MM.1S (cell line): ENCODE measurements around the gene PLCB1.

Experiments
- DNase-seq: peaks from one replicate; pipeline ENCODE4 v3.0.0-alpha.2; 2015
- H2AFZ ChIP-seq: fragments of 300-600 bp; sonication (generic); 2 replicates; pipeline ENCODE4 v1.6.0; 2016; ENCODE audit warnings: antibody characterized with exemption, low read length
- H3F3A ChIP-seq: fragments of 300-600 bp; sonication (generic); 2 replicates; pipeline ENCODE4 v1.6.1; 2016; ENCODE audit warnings: mild to moderate bottlenecking, antibody characterized with exemption, low read length, moderate library complexity, mixed read lengths; ENCODE audit not compliant: insufficient read depth
- H3K27ac ChIP-seq: fragments of 300-600 bp; sonication (generic); 2 replicates; pipeline ENCODE4 v1.5.1; 2016; ENCODE audit warnings: mild to moderate bottlenecking, low read length
- H3K27me3 ChIP-seq: fragments of 300-600 bp; sonication (generic); replicated peaks from 2 replicates; pipeline ENCODE4 v1.6.0; 2016; ENCODE audit warnings: low read length; ENCODE audit not compliant: insufficient read depth
- H3K36me3 ChIP-seq: fragments of 300-600 bp; sonication (generic); replicated peaks from 2 replicates; pipeline ENCODE4 v1.6.1; 2016; ENCODE audit warnings: mild to moderate bottlenecking, low read length, mixed read lengths; ENCODE audit not compliant: insufficient read depth
- H3K4me1 ChIP-seq: fragments of 300-600 bp; sonication (generic); 2 replicates; pipeline ENCODE4 v1.6.1; 2016; ENCODE audit warnings: low read length, mixed read lengths
- H3K4me2 ChIP-seq: fragments of 300-600 bp; sonication (generic); 2 replicates; pipeline ENCODE4 v1.6.0; 2016; ENCODE audit warnings: low read depth, low read length
- H3K4me3 ChIP-seq: fragments of 300-600 bp; sonication (generic); 2 replicates; pipeline ENCODE4 v1.5.1; 2016; ENCODE audit warnings: low read length, mixed read lengths
- H3K79me2 ChIP-seq: fragments of 300-600 bp; sonication (generic); 2 replicates; pipeline ENCODE4 v1.6.1; 2016; ENCODE audit warnings: mixed run types, low read length, mixed read lengths
- H3K9ac ChIP-seq: fragments of 300-600 bp; sonication (generic); 2 replicates; pipeline ENCODE4 v1.6.1; 2016; ENCODE audit warnings: low read length, mixed read lengths
- H3K9me2 ChIP-seq: fragments of 300-600 bp; sonication (generic); replicated peaks from 2 replicates; pipeline ENCODE4 v1.6.1; 2016; ENCODE audit warnings: mild to moderate bottlenecking, low read length, mixed read lengths; ENCODE audit not compliant: insufficient read depth
- H3K9me3 ChIP-seq: fragments of 300-600 bp; sonication (generic); replicated peaks from 2 replicates; pipeline ENCODE4 v1.6.1; 2016; ENCODE audit warnings: mild to moderate bottlenecking, low read length, mixed read lengths; ENCODE audit not compliant: insufficient read depth
- H4K20me1 ChIP-seq: fragments of 300-600 bp; sonication (generic); 2 replicates; pipeline ENCODE4 v1.6.1; 2016; ENCODE audit warnings: mild to moderate bottlenecking, low read length, moderate library complexity, mixed read lengths; ENCODE audit not compliant: insufficient read depth
- EZH2 ChIP-seq: fragments of 300-600 bp; sonication (generic); optimal IDR thresholded peaks from 2 replicates; pipeline ENCODE3; 2017; ENCODE audit warnings: low read depth, mild to moderate bottlenecking, antibody characterized with exemption, low read length, mixed read lengths
- EZH2phosphoT487 ChIP-seq: fragments of 300-600 bp; sonication (generic); IDR thresholded peaks from 2 replicates; pipeline ENCODE4 v1.6.1; 2018; ENCODE audit warnings: antibody characterized with exemption, low read length
- TF ChIP-seq, protein P1 (sequence below): fragments of 300-600 bp; sonication (generic); IDR thresholded peaks from 2 replicates; pipeline ENCODE4 v1.5.1; 2016; ENCODE audit warnings: antibody characterized with exemption, low read length, mixed read lengths

The PLCB1 gene

DNA sequence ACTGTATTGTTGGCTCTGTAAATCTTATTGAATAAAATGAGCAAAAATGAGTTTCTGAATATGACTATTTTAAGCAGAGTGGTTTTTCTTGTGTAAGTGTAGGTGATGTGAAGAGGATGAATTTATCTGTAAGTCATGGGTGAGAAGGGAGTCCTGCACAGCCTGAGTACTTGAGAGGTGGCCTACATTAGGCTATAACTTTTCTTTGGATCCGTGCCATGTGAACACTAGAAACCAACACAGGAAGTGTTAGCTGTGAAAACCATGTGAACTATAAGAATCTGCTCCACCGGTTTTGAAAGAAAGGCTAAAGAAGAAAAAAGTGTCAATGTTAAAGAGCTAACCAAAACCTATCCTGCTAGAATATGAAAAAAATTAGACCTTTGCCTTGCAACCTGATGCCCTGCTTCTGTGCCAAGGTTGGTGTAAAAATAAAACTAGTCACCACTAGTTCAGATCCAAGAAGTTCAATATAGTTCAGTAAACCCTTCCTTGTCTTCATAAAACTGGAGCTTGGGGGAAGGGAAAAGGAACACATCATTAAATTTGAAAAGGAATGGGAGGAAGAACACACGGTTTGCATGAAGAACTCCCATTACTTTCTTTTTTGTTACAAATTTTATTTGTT is 21.3 kb downstream of the PLCB1 start:
- no peak overlapping the region for H3K4me3 ChIP-seq
- no peaks in the 10 kb centered on the region for H3K9me3 ChIP-seq
- H3K9me2 ChIP-seq = no peaks in the 10 kb centered on the region
- no peaks in the 10 kb centered on the region for H4K20me1 ChIP-seq
- H3K27ac ChIP-seq = no peak overlapping the region
- peaks cover 16% of the 10 kb centered on the region for H3F3A ChIP-seq
- H3K36me3 ChIP-seq = no peaks in the 10 kb centered on the region
- no peaks in the 10 kb centered on the region for H3K79me2 ChIP-seq
- no peak overlapping the region for H3K4me2 ChIP-seq
- peaks cover 32% of the 10 kb centered on the region for H3K4me1 ChIP-seq
- H2AFZ ChIP-seq = no peak overlapping the region
- DNase-seq = peak; percentile 51
- TF ChIP-seq, protein P1, sequence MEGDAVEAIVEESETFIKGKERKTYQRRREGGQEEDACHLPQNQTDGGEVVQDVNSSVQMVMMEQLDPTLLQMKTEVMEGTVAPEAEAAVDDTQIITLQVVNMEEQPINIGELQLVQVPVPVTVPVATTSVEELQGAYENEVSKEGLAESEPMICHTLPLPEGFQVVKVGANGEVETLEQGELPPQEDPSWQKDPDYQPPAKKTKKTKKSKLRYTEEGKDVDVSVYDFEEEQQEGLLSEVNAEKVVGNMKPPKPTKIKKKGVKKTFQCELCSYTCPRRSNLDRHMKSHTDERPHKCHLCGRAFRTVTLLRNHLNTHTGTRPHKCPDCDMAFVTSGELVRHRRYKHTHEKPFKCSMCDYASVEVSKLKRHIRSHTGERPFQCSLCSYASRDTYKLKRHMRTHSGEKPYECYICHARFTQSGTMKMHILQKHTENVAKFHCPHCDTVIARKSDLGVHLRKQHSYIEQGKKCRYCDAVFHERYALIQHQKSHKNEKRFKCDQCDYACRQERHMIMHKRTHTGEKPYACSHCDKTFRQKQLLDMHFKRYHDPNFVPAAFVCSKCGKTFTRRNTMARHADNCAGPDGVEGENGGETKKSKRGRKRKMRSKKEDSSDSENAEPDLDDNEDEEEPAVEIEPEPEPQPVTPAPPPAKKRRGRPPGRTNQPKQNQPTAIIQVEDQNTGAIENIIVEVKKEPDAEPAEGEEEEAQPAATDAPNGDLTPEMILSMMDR = no peak
- TF ChIP-seq EZH2 (no peak), EZH2phosphoT487 (no peak)
- H3K9ac ChIP-seq = no peak overlapping the region
- no peaks in the 10 kb centered on the region for H3K27me3 ChIP-seq

DNA sequence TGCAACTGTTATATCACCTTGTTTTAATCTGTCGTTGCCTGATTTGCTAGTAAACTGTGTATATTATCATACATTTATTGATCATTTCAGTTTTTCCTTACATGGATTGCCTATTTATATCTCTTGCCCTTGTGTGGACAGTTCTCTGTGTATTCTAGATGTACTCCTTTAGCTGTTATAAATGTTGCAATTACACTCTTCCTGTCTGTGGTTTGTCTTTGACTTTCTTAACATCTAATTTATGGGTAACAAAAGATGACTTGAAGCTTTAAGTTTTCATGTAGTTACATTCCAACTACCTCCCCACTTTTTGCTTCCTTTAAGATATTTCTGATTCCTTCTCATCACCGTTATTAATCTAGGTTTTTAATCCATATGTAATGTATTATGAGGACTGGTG is 22.6 kb downstream of the PLCB1 start:
- peaks cover 32% of the 10 kb centered on the region for H3K4me1 ChIP-seq
- TF ChIP-seq EZH2phosphoT487 (no peak), EZH2 (no peak)
- TF ChIP-seq, protein P1 = no peak
- no peaks in the 10 kb centered on the region for H4K20me1 ChIP-seq
- no peaks in the 10 kb centered on the region for H3K79me2 ChIP-seq
- no peak for DNase-seq
- no peak overlapping the region for H3K4me2 ChIP-seq
- no peaks in the 10 kb centered on the region for H3K27me3 ChIP-seq
- no peak overlapping the region for H2AFZ ChIP-seq
- H3K9me3 ChIP-seq = no peaks in the 10 kb centered on the region
- H3F3A ChIP-seq = peaks cover 16% of the 10 kb centered on the region
- no peaks in the 10 kb centered on the region for H3K9me2 ChIP-seq
- no peak overlapping the region for H3K4me3 ChIP-seq
- H3K36me3 ChIP-seq = no peaks in the 10 kb centered on the region
- no peak overlapping the region for H3K27ac ChIP-seq
- no peak overlapping the region for H3K9ac ChIP-seq

DNA sequence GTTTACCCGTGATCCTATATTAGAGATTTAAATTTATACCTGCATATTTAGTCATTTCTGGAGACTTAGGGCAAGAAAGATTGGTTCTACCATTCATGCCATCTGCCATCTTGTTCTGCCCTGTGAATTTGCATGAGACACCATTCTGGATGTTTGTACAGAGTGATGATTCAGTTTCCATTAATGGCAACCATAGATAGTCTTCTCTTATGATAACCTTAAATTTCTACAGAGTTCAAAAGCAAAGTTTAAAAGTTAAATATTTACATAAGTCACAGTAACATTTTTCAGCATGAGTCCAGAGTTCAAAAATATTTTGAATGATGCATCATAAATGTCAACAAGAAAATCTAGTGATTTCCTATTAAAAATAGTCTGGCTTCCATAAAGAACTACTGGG is 23.2 kb downstream of the PLCB1 start:
- H3F3A ChIP-seq = peaks cover 16% of the 10 kb centered on the region
- H2AFZ ChIP-seq = no peak overlapping the region
- peaks cover 32% of the 10 kb centered on the region for H3K4me1 ChIP-seq
- H4K20me1 ChIP-seq = no peaks in the 10 kb centered on the region
- no peak overlapping the region for H3K4me3 ChIP-seq
- H3K9ac ChIP-seq = no peak overlapping the region
- DNase-seq = no peak
- H3K27ac ChIP-seq = no peak overlapping the region
- H3K36me3 ChIP-seq = no peaks in the 10 kb centered on the region
- no peak overlapping the region for H3K4me2 ChIP-seq
- H3K79me2 ChIP-seq = no peaks in the 10 kb centered on the region
- H3K9me3 ChIP-seq = no peaks in the 10 kb centered on the region
- no peaks in the 10 kb centered on the region for H3K9me2 ChIP-seq
- TF ChIP-seq EZH2phosphoT487 (no peak), EZH2 (no peak)
- TF ChIP-seq, protein P1 = no peak
- no peaks in the 10 kb centered on the region for H3K27me3 ChIP-seq
